WI38 (cell line): Measurements from ENCODE around the gene RNPEPL1.

Experiments used
- H3K4me3 ChIP-seq: 2 replicates; pipeline ENCODE4 v1.5.1; 2011; ENCODE audit warnings: low read depth, mild to moderate bottlenecking, control low read depth, low read length
- CTCF ChIP-seq: IDR thresholded peaks from 2 replicates; pipeline ENCODE4 v1.5.1; 2012; ENCODE audit warnings: low read depth, mild to moderate bottlenecking, control low read depth, low read length

RNPEPL1 gene

GRCh38 chr2:240563951-240564560 lies 4.2 kb upstream of the RNPEPL1 start:
- no peak for TF ChIP-seq CTCF
- no peak overlapping the region for H3K4me3 ChIP-seq

GRCh38 chr2:240564561-240565332 lies 3.5 kb upstream of the RNPEPL1 start:
- peak; percentile 26; the same call in 1 of the 2 replicates for TF ChIP-seq CTCF
- H3K4me3 ChIP-seq, result no peak overlapping the region

- H3K4me3 ChIP-seq, result 0 out of 2 replicates have a peak overlapping the region, but pooled peaks have one; percentile 12
- no peak for TF ChIP-seq CTCF
These were observed 2.7 kb upstream of the RNPEPL1 start for GRCh38 chr2:240565333-240566202.

GRCh38 chr2:240566203-240567136 lies 1.8 kb upstream of the RNPEPL1 start:
- H3K4me3 ChIP-seq, result peak overlapping the region; percentile 12; the same call in 1 of the 2 replicates
- peak; percentile 56 for TF ChIP-seq CTCF

GRCh38 chr2:240567137-240567871 lies 980 bp upstream of the RNPEPL1 start:
- peak overlapping the region; percentile 72 for H3K4me3 ChIP-seq
- TF ChIP-seq CTCF, result no peak
